ENCODE results near the gene ACTN2. TPM values are rescaled to one million over a fixed set of nuclear protein-coding genes. Genes with fewer than 3 reads are reported as not detected.
"Not testable (repeated sequence)": the region's sequence is repeated elsewhere in the genome, so short reads cannot be mapped to it uniquely, and the experiment has no call there.

ACTN2 gene
- total RNA-seq = 3,389 TPM
- long read RNA-seq, full-length matches to known transcripts = 3,829 of 5,277 reads
- long read RNA-seq, partial matches to known transcripts = 1,103 of 5,277 reads
- long read RNA-seq, other reads (novel, unspliced or antisense) = 345 of 5,277 reads

GRCh38 chr1:236685917-236686814, at the start of gene ACTN2:
ACTN2 (plus strand) TSS chr1:236686499; CDS start chr1:236686674, 175 bp downstream.
- peak; percentile 86 for DNase-seq (ENCODE audit: low spot score)
- intact Hi-C loops (cut with DNase I) = loop anchor here (2.0 kb wide), 1 partner anchor 81 kb away; the partner anchor contains the start of gene HEATR1

DNA sequence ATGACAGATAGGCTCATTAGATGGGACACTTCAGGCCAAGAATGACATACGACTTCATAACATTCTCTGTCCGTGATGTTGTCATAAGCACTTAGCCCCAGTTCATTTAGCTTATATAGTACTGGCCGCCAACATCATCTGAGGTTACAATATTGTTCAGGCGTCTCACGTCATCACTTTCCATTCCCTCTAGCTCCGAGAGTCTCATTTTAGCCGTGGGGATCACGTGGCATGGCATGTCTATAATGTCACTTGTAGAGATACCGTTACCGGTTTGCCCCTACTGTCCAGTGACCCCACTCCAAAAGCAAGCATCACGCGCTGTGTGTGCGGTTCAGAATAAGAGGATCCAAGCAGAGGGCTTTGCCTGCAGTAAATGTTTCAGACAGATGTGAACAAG, 47.4 kb upstream of the ACTN2 start:
- DNase-seq (ENCODE audit: low spot score) = no peak
- intact Hi-C loops (cut with DNase I) = no loop called here

DNA sequence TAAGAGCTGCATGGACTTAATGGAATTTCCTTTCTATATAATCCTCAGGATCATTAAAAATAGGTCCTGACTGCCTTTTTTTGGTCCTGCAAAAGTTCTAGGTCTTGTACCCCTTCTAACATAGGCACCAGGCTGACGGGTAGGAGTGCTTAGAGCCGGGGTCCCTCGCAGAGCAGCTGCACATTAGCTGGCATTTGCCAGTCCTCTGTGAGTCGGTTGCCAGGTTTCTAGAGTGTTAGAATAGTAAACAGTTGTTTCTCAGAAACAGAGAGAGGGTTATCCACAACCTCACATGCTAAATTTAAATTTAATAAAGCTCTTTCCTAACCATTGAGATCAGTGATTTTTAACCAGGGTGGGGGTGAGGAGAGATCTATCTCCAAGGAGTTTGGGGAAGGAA, 46.6 kb upstream of the ACTN2 start:
- intact Hi-C loops (cut with DNase I) = no loop called here
- no peak for DNase-seq (ENCODE audit: low spot score)

DNA sequence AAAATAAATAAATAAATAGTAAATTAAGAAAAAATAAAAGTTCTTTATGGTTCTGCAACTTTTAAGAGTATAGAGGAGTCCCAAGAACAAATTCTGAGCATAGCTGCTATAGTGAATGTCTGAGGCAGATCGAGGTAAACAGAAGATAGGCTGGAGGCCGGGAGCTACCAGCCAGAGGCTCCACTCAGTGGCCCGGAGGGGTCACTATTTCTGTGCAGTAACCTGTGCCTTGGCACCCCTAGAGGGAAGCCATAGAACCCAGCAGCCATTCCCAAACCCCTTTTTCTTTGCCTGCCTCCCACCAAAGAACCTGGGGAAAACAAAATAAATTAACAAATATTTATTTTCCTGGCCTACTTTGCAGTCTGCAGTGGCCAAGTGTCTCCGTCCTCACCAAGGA, 43.5 kb upstream of the ACTN2 start:
- no peak for DNase-seq (ENCODE audit: low spot score)
- intact Hi-C loops (cut with DNase I) = no loop called here

DNA sequence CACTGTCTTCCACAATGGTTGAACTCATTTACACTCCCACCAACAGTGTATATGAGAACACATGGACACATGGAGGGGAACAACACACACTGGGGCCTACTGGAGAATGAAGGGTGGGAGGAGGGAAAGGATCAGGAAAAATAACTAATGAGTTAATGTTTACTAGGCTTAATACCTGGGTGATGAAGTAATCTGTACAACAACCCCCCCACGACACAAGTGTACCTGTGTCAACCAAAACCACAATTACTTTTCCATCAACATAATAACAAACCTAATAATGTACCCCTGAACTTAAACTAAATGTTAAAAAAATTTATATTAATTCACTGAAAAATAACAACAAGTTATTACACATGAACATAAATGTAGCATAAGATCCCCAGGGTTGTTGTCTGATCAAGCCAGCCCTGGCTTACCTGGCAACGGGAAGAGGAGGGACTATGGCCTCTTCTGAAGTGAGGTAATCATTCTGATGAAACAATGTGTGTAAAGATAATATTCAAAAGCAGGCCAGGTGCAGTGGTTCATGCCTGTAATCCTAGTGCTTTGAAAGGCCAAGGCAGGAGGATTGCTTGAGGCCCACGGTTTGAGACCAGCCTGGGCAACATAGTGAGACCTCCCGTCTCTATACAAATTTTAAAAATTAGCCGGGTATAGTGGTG, 41.2 kb upstream of the ACTN2 start:
- intact Hi-C loops (cut with DNase I) = no loop called here
- DNase-seq (ENCODE audit: low spot score) = no peak

GRCh38 chr1:236654511-236654910, 31.8 kb upstream of the ACTN2 start:
- DNase-seq (ENCODE audit: low spot score) = no peak
- intact Hi-C loops (cut with DNase I) = no loop called here

GRCh38 chr1:236654957-236655356, 31.3 kb upstream of the ACTN2 start:
- no peak for DNase-seq (ENCODE audit: low spot score)
- intact Hi-C loops (cut with DNase I) = no loop called here

GRCh38 chr1:236657398-236657797, 28.9 kb upstream of the ACTN2 start:
- intact Hi-C loops (cut with DNase I) = no loop called here
- no peak for DNase-seq (ENCODE audit: low spot score)

DNA sequence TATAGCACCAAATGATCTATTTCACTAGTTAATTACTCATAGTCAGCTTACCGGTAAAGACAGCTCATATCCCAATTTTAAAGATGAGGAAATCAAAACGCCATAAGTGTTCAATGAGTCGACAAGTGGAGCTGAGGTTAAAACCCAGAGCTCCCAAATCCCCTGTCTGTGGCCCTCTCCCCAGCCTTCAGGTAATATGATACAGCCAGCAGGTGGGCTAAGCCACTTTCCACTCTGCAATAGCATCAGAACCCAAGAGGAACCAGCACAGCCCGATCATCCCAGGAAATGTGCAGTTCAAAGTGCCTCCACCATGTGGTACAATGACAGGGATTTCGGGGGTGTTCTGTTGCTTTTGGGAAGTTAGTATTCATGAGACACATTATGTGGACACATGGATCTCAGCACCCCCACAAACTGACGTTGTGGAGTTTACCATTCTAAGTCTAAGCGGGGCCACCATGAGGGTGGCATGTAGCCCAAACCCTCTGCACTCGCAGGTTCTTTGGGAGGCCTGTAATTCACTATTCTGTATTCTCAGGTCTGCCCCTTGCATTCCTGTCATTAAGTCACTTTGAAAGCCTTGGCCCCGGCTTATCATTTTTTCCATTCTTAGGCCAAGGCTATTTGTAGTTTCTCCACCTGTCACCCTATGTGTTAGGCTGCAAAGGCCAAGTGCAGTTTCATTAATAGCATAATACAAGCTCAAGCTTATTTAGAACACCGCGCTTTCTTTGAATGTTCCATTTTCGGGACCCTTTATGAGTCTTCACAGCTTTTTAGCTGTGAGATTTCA, 26.3 kb upstream of the ACTN2 start:
- no peak for DNase-seq (ENCODE audit: low spot score)
- intact Hi-C loops (cut with DNase I) = no loop called here

GRCh38 chr1:236663934-236664333, 22.4 kb upstream of the ACTN2 start:
- DNase-seq (ENCODE audit: low spot score) = no peak
- intact Hi-C loops (cut with DNase I) = no loop called here

DNA sequence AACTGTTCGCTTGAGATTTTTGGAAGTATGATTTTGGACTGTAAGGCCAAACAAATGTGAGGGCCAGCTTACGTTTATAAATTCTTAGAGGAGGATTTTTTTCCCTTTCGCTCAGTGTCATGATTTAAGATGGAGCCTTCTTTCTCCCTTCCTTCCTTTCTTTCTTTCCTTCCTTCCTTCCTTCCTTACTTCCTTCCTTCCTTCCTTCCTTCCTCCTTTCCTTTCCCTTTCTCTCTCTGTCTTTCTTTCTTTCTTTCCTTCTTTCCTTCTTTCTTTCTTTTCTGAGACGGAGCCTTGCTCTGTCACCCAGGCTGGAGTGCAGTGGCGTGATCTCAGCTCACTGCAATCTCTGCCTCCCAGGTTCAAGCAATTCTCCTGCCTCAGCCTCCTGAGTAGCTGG, 17.4 kb upstream of the ACTN2 start:
- DNase-seq (ENCODE audit: low spot score); intact Hi-C loops (cut with DNase I): not testable (repeated sequence)

GRCh38 chr1:236670060-236670459, 16.2 kb upstream of the ACTN2 start:
- intact Hi-C loops (cut with DNase I) = no loop called here
- no peak for DNase-seq (ENCODE audit: low spot score)

- intact Hi-C loops (cut with DNase I) = no loop called here
- DNase-seq (ENCODE audit: low spot score) = no peak
These were observed 12.9 kb upstream of the ACTN2 start for GRCh38 chr1:236673289-236673919.

GRCh38 chr1:236677641-236678235, 8.6 kb upstream of the ACTN2 start:
- no peak for DNase-seq (ENCODE audit: low spot score)
- intact Hi-C loops (cut with DNase I) = no loop called here

GRCh38 chr1:236681219-236681618, 5.1 kb upstream of the ACTN2 start:
- DNase-seq (ENCODE audit: low spot score) = no peak
- intact Hi-C loops (cut with DNase I) = no loop called here

DNA sequence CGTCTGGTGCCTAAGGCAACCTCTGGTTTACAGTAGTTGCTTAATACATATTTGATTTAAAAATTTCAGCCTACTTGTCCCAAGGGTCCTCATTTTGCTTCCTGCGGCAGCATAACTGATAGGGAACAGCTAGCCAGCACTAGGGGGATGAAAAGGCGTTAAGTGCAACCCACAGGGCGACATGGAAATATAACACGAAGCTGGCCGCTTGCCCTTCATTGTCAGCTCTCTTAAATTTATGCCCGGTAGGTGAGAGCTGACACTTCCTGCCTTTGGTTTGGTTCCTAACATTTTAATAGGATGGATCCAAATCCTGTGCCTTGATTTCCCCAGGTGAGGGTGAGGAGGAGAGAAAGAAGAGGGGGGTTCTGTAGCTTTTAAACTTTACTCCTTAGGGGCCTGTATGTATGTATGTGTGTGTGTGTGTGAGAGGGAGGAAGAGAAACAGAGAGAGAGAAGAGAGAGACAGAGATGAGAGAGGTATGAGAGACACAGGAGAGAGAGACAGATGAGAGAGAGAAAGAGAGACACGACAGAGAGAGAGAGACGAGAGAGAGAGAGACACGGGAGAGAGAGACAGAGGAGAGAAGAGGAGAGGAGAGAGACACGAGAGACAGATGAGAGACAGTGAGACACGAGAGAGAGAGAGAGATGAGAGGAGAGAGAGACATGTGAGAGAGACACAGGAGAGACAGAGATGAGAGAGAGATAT, 938 bp upstream of the ACTN2 start:
- intact Hi-C loops (cut with DNase I) = loop anchor here (2.0 kb wide), 1 partner anchor 81 kb away; the partner anchor contains the start of gene HEATR1
- DNase-seq (ENCODE audit: low spot score) = no peak

- no peak for DNase-seq (ENCODE audit: low spot score)
- intact Hi-C loops (cut with DNase I) = no loop called here
These were observed 489 bp downstream of the ACTN2 start for GRCh38 chr1:236686815-236687160.

DNA sequence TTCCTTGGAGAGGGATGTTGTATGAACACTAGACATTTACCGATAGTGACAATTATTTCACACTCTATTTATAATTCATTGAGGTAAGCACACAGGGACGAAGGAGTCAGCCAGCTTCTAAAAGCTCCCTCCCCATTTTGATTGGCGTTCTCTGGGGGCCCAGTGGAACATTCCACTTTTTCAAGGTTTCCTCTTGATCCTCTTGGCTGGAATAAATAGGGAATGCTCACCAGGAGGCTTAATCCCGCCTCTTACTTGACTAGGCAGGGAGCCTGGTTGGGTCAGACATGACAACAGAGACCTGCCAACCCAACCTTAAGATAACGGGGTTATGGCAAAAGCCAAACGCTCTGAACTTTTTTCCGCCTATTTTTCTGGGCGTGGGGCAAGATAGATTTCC, 974 bp downstream of the ACTN2 start:
- DNase-seq (ENCODE audit: low spot score) = no peak
- intact Hi-C loops (cut with DNase I) = no loop called here

GRCh38 chr1:236688705-236689104, 2.4 kb downstream of the ACTN2 start:
- intact Hi-C loops (cut with DNase I) = no loop called here
- DNase-seq (ENCODE audit: low spot score) = no peak

Measured in cardiac septum (tissue), 1 donor.